Stomach smooth muscle (tissue), 2 donors: ENCODE data around the gene PLXNA4.

Source experiments
- H3K27ac ChIP-seq: one replicate; pipeline ENCODE4 v1.7.0; 2013; ENCODE audit warnings: mild to moderate bottlenecking, low read length, inconsistent platforms
- H3K27me3 ChIP-seq, 2 donors: one replicate each; pipeline ENCODE4 v1.7.0; 2013; ENCODE audit warnings: low read length in 2 of 2; ENCODE audit not compliant: insufficient read depth in 2 of 2, control insufficient read depth in 1 of 2
- H3K36me3 ChIP-seq, 2 donors: one replicate each; pipeline ENCODE4 v1.7.0; 2013; ENCODE audit warnings: low read length in 2 of 2; ENCODE audit not compliant: control insufficient read depth in 2 of 2, insufficient read depth in 2 of 2
- H3K4me1 ChIP-seq: one replicate; pipeline ENCODE4 v1.7.0; 2013; ENCODE audit warnings: low read length; ENCODE audit not compliant: control insufficient read depth, insufficient read depth
- H3K4me3 ChIP-seq, 2 donors: one replicate each; pipeline ENCODE4 v1.7.0; 2013; ENCODE audit warnings: low read length in 2 of 2
- H3K9ac ChIP-seq, 2 donors: one replicate each; pipeline ENCODE4 v1.7.0; 2013; ENCODE audit warnings: low read length in 2 of 2, mild to moderate bottlenecking in 1 of 2
- H3K9me3 ChIP-seq, 2 donors: one replicate each; pipeline ENCODE4 v1.7.0; 2013; ENCODE audit warnings: low read length in 2 of 2; ENCODE audit not compliant: control insufficient read depth in 2 of 2
- donor health status: healthy.
- donor health status: Pancreatic carcinoma.

Gene PLXNA4

DNA sequence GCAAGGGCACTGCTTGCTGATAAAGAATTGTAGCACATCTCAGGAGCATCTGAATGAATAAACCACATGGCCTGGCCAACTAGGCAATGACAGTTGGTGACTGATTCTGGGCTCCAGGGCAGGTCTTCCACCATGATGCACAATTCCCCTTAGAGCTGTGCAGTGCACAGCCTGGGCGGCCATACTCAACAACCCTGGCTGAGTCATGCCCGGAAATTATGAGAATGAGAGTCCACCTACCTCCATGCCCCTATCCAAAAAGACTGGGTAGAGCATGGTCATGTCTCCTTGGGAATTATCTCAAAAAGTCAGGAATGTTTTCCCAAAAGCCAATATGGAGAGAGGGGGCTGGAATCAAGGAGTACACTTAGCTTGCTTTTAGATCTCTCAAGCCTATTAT, 425.6 kb downstream of the PLXNA4 start:
- Histone ChIP-seq H3K9me3 (no peaks in the 10 kb centered on the region), H3K36me3 (peaks cover 0 to 3% of the 10 kb centered on the region in 2 donors), H3K9ac (no peak overlapping the region), H3K27me3 (no peaks in the 10 kb centered on the region), H3K4me3 (no peak overlapping the region), H3K27ac (no peak overlapping the region), H3K4me1 (peaks cover 4% of the 10 kb centered on the region)

DNA sequence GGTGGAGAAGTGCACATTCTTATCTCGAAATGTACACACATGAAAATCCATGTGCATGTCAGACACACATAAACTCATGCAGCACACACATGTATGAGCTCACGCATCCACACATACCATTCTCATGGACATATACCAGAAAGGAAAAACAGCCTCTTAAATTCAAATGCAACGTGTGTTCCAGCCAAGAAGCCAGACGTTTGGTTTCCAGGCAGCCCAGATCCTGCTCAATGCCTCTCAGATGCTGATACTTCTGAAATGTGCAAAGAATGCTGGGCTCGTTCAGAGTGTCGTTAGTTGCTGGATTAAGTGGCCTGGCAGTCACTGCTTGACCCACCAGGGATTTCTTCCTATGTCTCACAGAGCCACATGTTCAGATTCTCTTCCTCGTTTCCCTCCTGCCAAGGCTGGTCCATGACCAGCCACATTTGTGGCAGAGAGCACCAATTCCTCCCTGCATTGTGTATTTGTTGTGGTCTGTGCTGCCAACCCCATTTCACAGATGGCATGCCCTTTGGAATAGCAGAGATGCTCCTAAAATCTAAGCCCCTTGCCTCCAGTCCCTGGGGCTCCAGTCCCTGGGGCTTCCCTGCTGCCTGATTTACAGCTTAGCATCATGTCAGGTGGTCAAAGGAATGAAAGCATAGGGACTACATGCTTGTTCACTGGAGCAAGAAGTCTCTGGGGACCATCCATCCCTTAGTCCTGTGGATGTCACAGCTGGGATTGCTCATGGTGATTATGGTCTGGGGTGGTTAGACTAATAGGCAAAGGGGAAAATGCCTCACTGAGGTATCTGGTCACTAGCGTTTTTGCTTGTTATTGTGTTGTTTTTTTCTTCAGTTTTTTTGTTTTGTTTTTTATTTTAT, 426.6 kb downstream of the PLXNA4 start:
- Histone ChIP-seq H3K36me3 (peaks cover 0 to 3% of the 10 kb centered on the region in 2 donors), H3K4me3 (no peak overlapping the region), H3K4me1 (peaks cover 6% of the 10 kb centered on the region), H3K9ac (no peak overlapping the region), H3K27ac (no peak overlapping the region), H3K27me3 (no peaks in the 10 kb centered on the region), H3K9me3 (no peaks in the 10 kb centered on the region)

GRCh38 chr7:132148876-132149275, 427.4 kb downstream of the PLXNA4 start:
- Histone ChIP-seq H3K4me3 (no peak overlapping the region), H3K9ac (no peak overlapping the region), H3K27ac (no peak overlapping the region), H3K27me3 (no peaks in the 10 kb centered on the region), H3K4me1 (peaks cover 6% of the 10 kb centered on the region), H3K36me3 (peaks cover 0 to 3% of the 10 kb centered on the region in 2 donors), H3K9me3 (no peaks in the 10 kb centered on the region)

DNA sequence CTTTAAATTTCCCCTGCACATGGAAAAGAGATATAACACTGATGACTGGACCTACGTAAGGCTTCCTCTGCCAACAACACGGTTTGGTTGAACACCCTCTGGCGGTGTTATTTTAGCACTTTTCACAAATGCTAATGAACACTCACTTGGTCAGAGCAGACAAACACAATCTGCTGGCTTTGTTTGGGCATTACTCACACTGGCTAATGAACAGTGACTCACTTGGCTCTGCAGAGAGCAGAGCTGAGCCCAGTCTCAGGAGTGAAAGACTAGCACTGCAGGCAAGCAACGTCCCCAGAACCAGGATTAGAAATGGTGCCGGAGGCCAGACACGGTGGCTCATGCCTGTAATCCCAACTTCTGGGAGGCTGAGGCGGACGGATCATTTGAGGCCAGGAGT, 430.8 kb downstream of the PLXNA4 start:
- Histone ChIP-seq H3K4me1 (peaks cover 6% of the 10 kb centered on the region), H3K27me3 (no peaks in the 10 kb centered on the region), H3K27ac (no peak overlapping the region), H3K4me3 (no peak overlapping the region), H3K36me3 (peaks cover 0 to 2% of the 10 kb centered on the region in 2 donors), H3K9ac (no peak overlapping the region), H3K9me3 (no peaks in the 10 kb centered on the region)

GRCh38 chr7:132145063-132145462, 431.2 kb downstream of the PLXNA4 start:
- Histone ChIP-seq H3K27me3 (no peaks in the 10 kb centered on the region), H3K9ac (no peak overlapping the region), H3K4me3 (no peak overlapping the region), H3K4me1 (peaks cover 6% of the 10 kb centered on the region), H3K27ac (no peak overlapping the region), H3K9me3 (no peaks in the 10 kb centered on the region), H3K36me3 (peaks cover 0 to 2% of the 10 kb centered on the region in 2 donors)

GRCh38 chr7:132142006-132142405, 434.3 kb downstream of the PLXNA4 start:
- H3K4me3 ChIP-seq, result no peak overlapping the region
- H3K9ac ChIP-seq, result no peak overlapping the region
- H3K27me3 ChIP-seq, result no peaks in the 10 kb centered on the region
- H3K36me3 ChIP-seq, result peaks cover 0 to 4% of the 10 kb centered on the region in 2 donors
- peaks cover 6% of the 10 kb centered on the region for H3K4me1 ChIP-seq
- H3K27ac ChIP-seq, result no peak overlapping the region
- H3K9me3 ChIP-seq, result no peaks in the 10 kb centered on the region

GRCh38 chr7:132141109-132141508, 435.2 kb downstream of the PLXNA4 start:
- Histone ChIP-seq H3K9ac (no peak overlapping the region), H3K4me3 (no peak overlapping the region), H3K27me3 (no peaks in the 10 kb centered on the region), H3K36me3 (peaks cover 0 to 4% of the 10 kb centered on the region in 2 donors), H3K27ac (no peak overlapping the region), H3K9me3 (no peaks in the 10 kb centered on the region), H3K4me1 (peaks cover 3% of the 10 kb centered on the region)

GRCh38 chr7:132140341-132140740, 435.9 kb downstream of the PLXNA4 start:
- peaks cover 0 to 5% of the 10 kb centered on the region in 2 donors for H3K36me3 ChIP-seq
- no peaks in the 10 kb centered on the region for H3K9me3 ChIP-seq
- H3K4me3 ChIP-seq, result no peak overlapping the region
- H3K9ac ChIP-seq, result no peak overlapping the region
- H3K27me3 ChIP-seq, result no peaks in the 10 kb centered on the region
- peaks cover 2% of the 10 kb centered on the region for H3K4me1 ChIP-seq
- H3K27ac ChIP-seq, result no peak overlapping the region

GRCh38 chr7:132138817-132139216, 437.5 kb downstream of the PLXNA4 start:
- Histone ChIP-seq H3K27ac (no peak overlapping the region), H3K4me1 (no peaks in the 10 kb centered on the region), H3K27me3 (no peaks in the 10 kb centered on the region), H3K36me3 (peaks cover 0 to 6% of the 10 kb centered on the region in 2 donors), H3K9me3 (no peaks in the 10 kb centered on the region), H3K9ac (no peak overlapping the region), H3K4me3 (no peak overlapping the region)

GRCh38 chr7:132137681-132138080, 438.6 kb downstream of the PLXNA4 start:
- no peaks in the 10 kb centered on the region for H3K4me1 ChIP-seq
- H3K27ac ChIP-seq, result no peak overlapping the region

GRCh38 chr7:132135746-132136385, 440.4 kb downstream of the PLXNA4 start:
- Histone ChIP-seq H3K27ac (no peak overlapping the region), H3K36me3 (peaks cover 0 to 8% of the 10 kb centered on the region in 2 donors), H3K4me3 (no peak overlapping the region)

More at GRCh38 chr7:132137681-132138080, 438.6 kb downstream of the PLXNA4 start:
- Histone ChIP-seq H3K4me3 (no peak overlapping the region), H3K27me3 (no peaks in the 10 kb centered on the region), H3K9ac (no peak overlapping the region), H3K36me3 (peaks cover 0 to 8% of the 10 kb centered on the region in 2 donors), H3K9me3 (no peaks in the 10 kb centered on the region)

More at GRCh38 chr7:132135746-132136385, 440.4 kb downstream of the PLXNA4 start:
- H3K9me3 ChIP-seq, result no peaks in the 10 kb centered on the region
- no peaks in the 10 kb centered on the region for H3K27me3 ChIP-seq
- H3K9ac ChIP-seq, result no peak overlapping the region
- H3K4me1 ChIP-seq, result no peaks in the 10 kb centered on the region
